Suppressor macrophage treated with lipopolysaccharide for 4 hours (primary cell): ENCODE measurements around the gene URGCP.
"Not testable (repeated sequence)": the region's sequence is repeated elsewhere in the genome, so short reads cannot be mapped to it uniquely, and the experiment has no call there.

ENCODE experiments used
- DNase-seq: peaks from one replicate; pipeline ENCODE4 v3.0.0-alpha.2; 2020

Gene URGCP

GRCh38 chr7:43915907-43916306 is 9.5 kb upstream of the URGCP start:
- DNase-seq: no peak

- no peak for DNase-seq
These were observed 8.4 kb upstream of the URGCP start for GRCh38 chr7:43914795-43915194.

GRCh38 chr7:43905956-43906330 is 453 bp downstream of the URGCP start:
- peak; percentile 20 for DNase-seq

GRCh38 chr7:43905209-43905946 is 1.0 kb downstream of the URGCP start:
- DNase-seq: no peak

- DNase-seq: peak; percentile 10
These were observed 1.7 kb downstream of the URGCP start for GRCh38 chr7:43904533-43905208.

GRCh38 chr7:43902542-43903054 is 3.8 kb downstream of the URGCP start:
- no peak for DNase-seq

GRCh38 chr7:43898571-43898970 is 7.8 kb downstream of the URGCP start:
- DNase-seq: not testable (repeated sequence)

GRCh38 chr7:43895847-43896415 is 10.5 kb downstream of the URGCP start:
- no peak for DNase-seq

- no peak for DNase-seq
These were observed 15.1 kb downstream of the URGCP start for GRCh38 chr7:43891069-43891955.

GRCh38 chr7:43890468-43890867 is 15.9 kb downstream of the URGCP start:
- no peak for DNase-seq

GRCh38 chr7:43888993-43889945 is 17.1 kb downstream of the URGCP start:
- DNase-seq: peak; percentile 21

- no peak for DNase-seq
These were observed 21.8 kb downstream of the URGCP start for GRCh38 chr7:43884617-43885016.

GRCh38 chr7:43884209-43884608 is 22.2 kb downstream of the URGCP start:
- DNase-seq: no peak

- DNase-seq: peak; percentile 23
These were observed 25.8 kb downstream of the URGCP start for GRCh38 chr7:43880596-43880995.

- peak; percentile 69 for DNase-seq
These were observed 26.9 kb downstream of the URGCP start for GRCh38 chr7:43879477-43879876.

GRCh38 chr7:43878867-43879266 is 27.5 kb downstream of the URGCP start:
- no peak for DNase-seq

- DNase-seq: no peak
These were observed 28.2 kb downstream of the URGCP start for GRCh38 chr7:43877968-43878864.

- DNase-seq: no peak
These were observed 29.2 kb downstream of the URGCP start for GRCh38 chr7:43876976-43877745.

GRCh38 chr7:43876241-43876640 is 30.2 kb downstream of the URGCP start:
- peak; percentile 39 for DNase-seq

GRCh38 chr7:43873300-43873699 is 33.1 kb downstream of the URGCP start:
- DNase-seq: no peak
